Head of caudate nucleus (tissue), 42 donors: ENCODE data around the gene DPYSL3.
A peak's percentile ranks its signal among the peaks of the same experiment; 100 is the strongest.

ENCODE experiments used
- DNase-seq, 42 donors: peaks; one replicate each; pipeline versions ENCODE4 v3.0.0 to v3.0.0-alpha.2; 2020 to 2021; ENCODE audit warnings: mixed read lengths in 7 of 42
- intact Hi-C: fragments of 100-400 bp; cut with DNase I; formaldehyde crosslinking; loops from one replicate; pipeline ENCODE4 v1.15.0; 2022

DPYSL3 gene

DNA sequence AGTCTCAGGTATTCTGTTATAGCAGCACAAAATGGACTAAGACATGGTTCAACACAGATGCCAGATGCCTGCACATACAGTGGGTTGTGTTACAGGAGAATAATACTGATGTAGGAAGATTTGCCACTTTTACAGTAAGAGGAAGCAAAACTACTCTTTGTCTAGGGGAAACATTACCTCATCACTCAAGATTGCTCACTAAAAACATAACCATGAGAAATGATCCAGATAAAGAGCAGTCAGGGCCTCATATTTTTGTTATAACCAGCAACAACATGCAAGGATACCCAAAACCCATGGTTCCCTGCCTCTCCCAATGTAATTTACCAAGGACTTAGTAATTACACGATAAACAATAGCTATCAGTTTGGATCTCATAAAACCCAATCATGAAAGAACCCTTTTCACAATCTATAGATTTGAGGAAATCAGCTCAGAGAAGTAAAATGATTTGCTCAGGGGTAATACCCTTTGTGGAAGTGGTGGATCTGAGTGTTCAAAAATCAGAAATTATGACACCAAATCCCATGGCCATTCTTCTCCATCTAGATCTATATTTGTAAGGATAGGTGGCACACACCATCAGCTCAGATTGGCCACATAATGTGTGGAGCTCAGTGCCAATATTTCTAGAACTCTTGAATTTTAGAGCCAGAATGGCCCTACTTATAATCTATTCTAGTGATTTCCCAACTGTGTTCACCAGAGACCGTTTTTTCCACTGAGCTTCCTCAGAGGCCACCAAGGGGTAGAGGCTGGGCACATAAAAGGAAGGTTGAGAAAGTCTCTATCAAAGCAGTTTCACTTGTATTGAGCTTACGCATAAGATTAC, 27.8 kb downstream of the DPYSL3 start:
- intact Hi-C loops = no loop called here
- DNase-seq = no peak

DNA sequence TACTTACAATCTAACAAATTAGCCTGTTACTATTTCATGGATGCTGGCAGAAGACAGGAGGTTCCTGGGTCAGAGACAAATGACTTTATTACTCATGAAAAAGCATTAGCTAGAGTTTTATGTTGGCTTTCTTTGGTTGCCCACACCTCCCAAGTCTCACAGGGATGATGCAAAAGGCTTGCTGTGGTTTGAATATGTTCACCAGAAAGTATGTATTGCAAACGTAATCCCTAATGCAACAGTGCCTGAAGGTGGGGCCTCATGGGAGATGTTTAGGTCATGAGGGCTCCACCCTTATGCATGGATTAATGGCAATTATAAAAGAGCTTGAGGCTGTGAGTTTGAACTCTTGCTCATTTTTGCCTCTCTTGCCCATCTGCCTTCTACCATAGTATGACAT, 28.5 kb downstream of the DPYSL3 start:
- intact Hi-C loops = no loop called here
- no peak for DNase-seq

DNA sequence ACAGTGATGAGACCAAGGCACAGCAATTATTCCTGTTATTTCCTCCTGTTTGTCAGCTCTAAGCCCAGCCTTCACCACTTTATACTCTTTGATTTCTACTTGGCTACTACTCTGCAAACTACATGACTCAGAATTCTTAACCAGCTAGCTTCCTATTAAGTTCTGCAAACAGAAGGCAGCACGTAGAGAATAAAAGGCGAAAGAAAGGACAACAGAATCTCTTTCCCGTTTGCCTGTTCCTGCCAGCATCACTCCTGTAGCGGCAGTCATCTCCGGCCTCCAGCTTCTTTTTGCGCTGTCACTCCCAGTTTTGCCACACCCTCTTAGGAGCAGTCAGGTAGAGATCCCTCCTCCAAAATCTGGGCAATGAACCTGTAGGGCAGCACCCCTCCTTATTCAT, 29.9 kb downstream of the DPYSL3 start:
- no peak for DNase-seq
- intact Hi-C loops = no loop called here

DNA sequence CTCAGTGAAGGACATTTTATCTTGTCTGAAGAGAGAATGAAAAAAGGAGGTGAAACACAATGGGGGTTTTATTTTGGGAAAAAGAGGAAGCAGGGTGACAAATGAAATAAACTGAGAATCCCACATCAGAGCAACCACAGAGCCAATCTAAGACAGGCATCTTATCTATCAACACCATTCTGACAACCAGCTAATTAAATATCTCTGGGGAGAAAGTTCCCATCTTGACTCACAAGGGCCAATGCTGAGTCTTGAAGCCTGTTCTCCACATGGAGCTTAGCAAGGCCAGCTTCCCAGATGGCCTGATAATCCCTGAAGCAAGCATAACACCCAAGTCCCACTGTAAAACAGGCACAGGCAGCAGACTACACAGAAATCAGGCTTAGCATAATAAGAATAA, 30.4 kb downstream of the DPYSL3 start:
- intact Hi-C loops = no loop called here
- no peak for DNase-seq

DNA sequence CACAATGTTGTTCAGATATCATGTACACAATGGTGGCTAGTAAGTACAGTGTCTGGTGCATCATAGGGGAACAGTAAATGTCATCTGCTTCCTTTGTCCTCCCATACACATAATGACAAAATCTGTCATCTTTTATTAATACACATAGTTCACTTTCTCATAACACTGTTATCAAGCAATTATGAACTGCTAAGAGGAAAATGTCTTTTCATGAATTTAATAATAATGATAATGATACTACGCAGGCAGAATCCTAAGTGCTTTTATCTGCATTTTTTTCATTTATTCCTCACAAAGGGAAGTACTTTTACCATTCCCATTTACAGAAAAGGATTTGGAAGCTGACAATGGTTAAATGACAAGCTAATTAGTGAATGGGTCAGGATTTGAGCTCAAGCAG, 35.7 kb downstream of the DPYSL3 start:
- DNase-seq = no peak
- intact Hi-C loops = no loop called here

DNA sequence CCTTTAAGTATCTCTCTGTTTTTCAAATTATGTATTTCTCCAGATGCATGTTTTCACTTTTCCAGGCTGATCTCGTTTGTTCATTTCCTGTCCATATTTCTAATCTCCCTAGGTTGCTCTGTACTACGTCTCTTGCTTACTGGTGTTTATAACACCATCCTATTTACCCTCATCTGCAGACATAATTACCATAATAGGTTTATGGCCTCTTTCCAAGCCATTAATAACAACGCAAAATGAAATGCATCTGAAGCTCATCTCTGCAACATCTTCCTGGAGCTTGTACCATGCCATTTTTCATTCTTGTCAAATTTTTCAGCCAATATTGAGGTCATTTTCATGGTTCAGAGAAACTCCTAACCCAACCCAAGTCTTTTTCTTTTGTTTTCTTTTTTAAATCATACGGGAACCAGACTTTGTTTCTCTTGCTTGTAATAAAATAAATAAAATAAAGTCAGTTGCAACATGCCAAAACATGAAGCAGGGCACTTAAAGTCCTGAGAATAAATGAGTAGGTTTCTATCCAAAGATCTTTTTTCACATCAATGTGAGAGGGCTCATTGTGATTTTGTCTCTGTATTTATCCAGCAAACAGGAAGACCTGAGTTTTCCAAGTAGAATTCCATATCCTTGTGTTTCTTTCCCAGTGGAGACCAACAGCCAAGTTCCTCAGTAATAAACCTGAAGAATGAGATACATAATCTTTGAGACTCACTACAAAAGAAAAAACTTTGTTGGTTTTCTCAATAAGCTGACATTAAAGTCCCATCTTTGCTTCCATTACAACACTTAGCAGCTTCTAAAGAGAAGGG, 37.0 kb downstream of the DPYSL3 start:
- intact Hi-C loops = no loop called here
- no peak for DNase-seq

DNA sequence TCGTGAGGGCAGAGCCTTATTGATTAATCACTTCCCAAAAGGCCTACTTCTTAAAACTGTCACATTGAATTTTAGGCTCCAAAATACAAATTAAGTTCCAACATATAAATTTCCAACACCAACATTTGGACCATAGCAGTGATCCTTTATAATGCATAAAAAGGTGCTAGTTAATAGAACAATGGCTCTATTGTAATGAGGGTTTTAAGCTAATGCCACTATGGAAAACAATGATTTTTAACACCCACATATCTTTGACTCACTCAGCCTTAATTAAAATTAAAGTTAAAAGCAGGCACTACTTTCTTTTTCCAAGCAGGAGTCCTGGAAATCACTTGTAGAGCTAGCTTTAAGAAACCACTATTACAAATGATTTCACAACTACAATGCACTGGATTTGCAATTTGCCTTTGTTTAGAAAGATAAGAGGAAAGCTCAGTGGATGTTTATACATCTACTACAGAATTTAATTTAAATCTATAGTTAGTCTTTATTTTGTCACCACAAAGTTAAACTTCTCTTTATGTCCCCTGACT, 41.8 kb downstream of the DPYSL3 start:
- no peak for DNase-seq
- intact Hi-C loops = loop anchor here (10.0 kb wide), 1 partner anchor 87 kb away; no protein-coding TSS in a partner anchor

DNA sequence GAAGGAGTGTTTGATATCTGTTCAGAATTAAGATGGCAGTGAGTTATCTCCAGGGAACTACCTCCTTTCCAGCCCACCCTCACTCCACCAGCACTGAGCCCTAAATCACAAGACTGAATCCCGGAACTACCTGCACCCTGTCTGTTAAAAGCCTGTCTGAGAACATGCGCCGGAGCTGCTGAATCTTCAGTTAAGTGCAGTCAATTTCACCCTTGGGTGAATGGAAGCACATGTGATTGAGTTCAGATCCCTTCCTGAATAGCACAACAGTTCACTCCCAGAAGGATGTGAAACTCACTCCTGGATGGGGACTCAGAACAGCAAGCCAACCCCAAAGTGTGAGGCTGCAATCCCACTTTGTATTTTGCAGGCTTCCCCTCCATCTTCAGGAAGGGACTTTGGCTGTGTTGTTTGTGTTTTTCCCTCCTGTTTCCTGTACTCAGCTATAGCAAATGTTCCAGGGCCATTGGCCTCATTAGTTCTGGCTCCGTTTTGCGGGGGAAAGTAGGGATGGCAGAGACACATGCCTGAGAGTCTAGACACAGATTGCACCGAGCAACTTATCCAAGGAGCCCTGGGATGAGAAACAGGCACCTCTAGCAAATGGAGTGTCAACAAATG, 43.4 kb downstream of the DPYSL3 start:
- DNase-seq = peak in 1 of 42 donors; percentile 17

DNA sequence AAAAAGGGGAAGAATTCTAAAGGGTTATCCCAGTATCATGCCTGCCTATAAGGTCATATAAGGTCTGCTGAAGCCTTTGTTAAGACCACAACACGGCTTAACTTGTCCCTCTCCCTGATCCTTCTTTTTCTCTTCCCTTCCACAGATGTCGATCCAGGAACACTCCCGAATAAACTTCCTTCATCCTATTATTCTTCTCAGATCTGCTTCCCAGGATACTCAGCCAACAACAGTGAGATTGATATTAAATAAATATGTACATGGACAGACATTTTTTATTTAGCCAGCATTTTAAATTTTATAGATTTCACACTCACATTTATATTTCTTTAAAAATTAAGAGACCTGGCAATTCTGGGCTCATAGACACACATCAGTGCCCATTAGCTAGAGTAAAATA, 44.1 kb downstream of the DPYSL3 start:
- intact Hi-C loops = loop anchor here (10.0 kb wide), 1 partner anchor 89 kb away; no protein-coding TSS in a partner anchor
- DNase-seq = no peak

More for the DNA sequence above, 43.4 kb downstream of the DPYSL3 start:
- intact Hi-C loops = loop anchor here (10.0 kb wide), 1 partner anchor 88 kb away; no protein-coding TSS in a partner anchor

DNA sequence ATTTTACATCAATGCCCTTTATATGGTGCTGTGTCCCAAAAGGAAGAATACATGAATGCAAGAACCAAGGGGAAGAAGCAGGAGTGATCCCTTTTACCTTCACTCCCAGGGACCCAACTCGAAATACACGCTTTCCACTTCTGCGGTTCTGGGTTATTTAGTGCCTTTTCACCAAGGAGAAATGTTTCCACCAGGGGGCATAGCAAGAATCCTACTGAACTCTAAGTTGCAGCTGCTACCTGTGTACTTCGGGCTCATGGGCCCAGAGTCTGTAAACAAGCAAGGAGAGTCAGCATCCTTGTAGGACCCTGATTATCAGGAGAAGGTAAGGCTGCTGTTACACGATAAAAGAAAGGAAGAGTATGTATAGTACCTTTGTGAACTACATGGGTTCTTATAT, 45.7 kb downstream of the DPYSL3 start:
- no peak for DNase-seq
- intact Hi-C loops = loop anchor here (10.0 kb wide), 1 partner anchor 91 kb away; no protein-coding TSS in a partner anchor

DNA sequence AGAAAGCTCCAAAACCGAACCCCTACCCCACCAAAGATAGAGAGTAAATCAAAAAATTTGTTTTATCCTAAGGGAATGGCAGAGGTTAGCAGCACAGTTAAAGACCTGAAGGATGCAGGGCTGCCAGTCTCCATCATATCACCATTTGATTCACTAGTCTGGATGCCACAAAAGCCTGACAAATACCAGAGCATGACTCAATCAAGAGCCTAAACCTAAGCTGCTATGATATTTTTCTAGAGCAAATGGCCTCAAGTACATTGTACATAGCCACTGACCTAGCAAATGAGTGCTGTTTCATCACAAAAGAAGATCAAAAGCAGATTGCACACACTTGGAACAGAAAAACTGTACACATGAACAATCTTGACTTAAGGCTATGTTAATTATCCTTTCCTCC, 48.0 kb downstream of the DPYSL3 start:
- intact Hi-C loops = loop anchor here (10.0 kb wide), 1 partner anchor 93 kb away; no protein-coding TSS in a partner anchor
- no peak for DNase-seq

DNA sequence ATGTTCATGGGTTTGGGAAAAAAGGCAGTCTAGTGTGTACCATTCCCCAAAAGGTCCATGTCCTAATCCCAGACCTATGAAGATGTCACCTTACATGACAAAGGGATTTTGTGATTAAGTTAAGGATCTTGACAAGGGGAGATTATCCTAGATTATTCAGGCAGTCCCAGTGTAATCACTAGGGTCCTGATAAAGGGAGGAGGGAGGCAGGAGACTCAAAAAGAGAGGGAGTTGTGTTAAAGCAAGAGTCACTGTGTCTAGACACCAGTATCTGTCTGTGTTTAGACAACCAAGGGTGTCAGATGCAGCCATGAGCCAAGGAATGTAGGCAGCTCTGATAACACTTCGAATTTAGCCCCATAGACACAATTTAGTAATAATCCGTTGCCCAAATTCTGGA, 49.5 kb downstream of the DPYSL3 start:
- intact Hi-C loops = loop anchor here (10.0 kb wide), 1 partner anchor 94 kb away; no protein-coding TSS in a partner anchor
- DNase-seq = no peak

DNA sequence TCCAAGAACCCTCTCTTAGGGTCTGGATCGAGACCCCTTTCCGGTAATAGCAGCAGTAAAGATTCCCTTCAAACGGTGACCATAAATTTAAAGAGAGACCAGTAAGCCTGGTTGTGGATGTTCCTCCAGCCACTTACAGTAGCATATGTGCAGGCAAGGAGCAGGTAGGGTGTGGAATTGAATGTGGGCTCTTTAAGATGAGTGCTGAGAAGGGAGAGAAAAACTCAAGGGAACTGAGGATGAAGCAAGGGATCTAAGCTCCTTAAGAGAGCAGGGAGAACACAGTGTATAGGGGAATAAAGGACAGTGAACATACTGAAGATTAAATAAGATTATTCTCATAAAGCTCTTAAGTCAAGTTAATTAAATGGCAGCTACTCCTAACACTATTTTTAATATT, 51.3 kb downstream of the DPYSL3 start:
- intact Hi-C loops = no loop called here
- no peak for DNase-seq

DNA sequence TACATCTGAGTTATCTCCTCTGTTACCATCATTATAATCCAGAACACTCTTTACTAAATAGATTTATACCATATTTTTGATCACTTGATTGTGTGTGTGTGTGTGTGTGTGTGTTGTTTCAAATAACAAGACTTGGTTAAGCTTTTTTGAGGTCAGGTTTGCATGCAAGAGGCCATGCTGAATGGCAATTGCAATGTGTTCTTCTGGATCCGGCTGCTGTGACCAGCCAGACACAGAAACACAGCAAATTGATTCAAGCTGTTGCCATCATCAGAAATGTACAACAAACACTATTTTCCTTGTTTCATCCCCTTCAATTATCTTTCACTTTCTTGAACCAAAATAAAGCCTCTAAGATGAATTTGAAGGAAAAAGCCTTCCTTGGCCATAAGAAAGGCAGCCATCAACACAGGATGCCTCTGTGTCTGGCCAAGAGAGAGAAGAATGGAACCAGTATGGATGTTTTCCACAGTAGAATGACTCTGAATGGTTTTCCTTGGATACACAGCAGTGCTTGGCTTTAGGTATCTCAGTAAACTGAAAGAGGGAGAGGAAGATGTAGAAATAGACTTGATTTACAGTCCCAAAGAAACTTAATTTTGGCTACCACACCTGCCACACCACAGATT, 53.9 kb downstream of the DPYSL3 start:
- peak in 1 of 42 donors; percentile 23 for DNase-seq
- intact Hi-C loops = no loop called here

DNA sequence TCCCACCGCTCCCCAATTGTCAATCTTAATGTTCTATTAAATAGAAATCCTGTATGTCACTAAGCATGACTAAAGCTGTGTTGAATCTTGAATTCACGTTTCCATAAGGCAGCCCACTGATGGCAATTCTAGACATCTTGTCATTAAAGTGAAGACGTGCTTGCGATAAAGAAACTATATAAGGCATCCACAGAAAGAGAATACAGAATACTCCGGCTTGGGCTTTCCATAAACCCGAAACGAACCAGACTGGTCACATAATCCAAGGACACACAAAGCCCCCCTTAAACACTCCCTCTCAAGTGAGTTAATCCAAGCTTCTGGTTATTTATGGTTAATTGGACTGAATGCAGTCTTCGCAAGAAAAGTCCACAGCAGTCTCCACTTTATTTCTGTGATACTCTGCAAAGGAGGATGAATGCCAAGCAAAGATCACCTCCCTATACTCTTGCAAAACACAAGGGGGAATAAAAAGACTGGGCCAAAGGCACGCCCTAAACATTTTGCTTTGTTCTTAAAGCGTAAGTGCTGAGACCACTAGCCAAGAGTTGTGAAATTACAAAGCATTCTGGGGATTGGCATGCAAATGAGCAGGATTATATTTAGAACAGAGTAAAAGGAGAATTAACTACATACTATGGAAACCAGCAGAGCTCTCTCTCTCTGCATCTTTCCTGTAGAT, 54.7 kb downstream of the DPYSL3 start:
- intact Hi-C loops = loop anchor here (5.0 kb wide), 1 partner anchor 122 kb away; no protein-coding TSS in a partner anchor
- DNase-seq = no peak

DNA sequence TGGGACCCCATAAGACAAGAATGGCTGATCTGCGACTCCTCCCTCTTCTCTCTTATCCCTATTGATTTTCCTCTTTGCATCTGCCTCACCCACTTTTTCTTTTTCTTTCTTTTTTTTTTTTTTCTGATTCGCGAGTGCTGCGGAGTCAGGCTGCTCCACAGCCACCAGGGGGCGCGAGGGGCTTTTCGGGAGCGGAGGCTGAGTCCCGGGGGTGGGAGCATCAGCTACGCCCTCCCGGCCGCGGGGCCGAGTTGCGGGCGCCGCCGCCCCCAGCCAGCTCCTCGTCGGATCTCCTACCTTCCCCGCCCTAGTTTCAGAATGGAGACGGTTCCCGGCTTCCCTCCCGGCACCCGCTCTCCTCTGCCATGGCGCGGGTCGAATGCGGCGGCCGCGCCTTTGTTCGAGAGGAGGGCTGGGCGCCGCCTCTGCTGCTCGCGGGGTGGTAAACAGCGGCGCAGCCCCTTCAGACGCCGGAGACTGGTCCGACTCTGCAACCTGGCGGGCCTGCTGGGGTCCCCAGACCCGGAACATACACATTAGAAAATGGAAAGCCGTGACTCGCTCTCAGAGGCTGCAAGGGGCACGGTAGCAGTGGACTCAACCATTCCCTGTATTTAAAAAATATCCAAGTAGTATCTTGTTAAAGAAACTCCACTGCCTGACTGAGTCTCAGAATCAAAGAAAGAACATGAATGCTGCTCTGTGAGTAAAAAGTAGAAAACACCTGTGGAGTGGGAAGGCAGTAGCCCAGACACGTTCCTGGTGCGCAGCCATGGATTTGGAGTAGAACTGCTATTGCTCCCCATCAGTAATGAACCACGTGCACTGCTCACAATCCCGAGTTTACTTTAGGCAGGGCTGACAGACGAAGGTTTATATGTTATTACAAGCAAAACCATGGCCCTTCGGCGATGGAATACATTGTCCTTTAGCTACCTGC, 55.7 kb downstream of the DPYSL3 start:
- intact Hi-C loops = loop anchor here (5.0 kb wide), 1 partner anchor 123 kb away; no protein-coding TSS in a partner anchor
- DNase-seq = peak; percentile 59 to 95 (median 91)
